AG04450 (cell line): ENCODE measurements around the gene GALNT2. TPM values are rescaled to one million over a fixed set of nuclear protein-coding genes. Genes with fewer than 3 reads are reported as not detected.

ENCODE experiments used
- CTCF ChIA-PET: fragments of 300-600, 350-600 bp; formaldehyde crosslinking; extraction: SDS; loops from one replicate; lab custom pipeline; 2022; ENCODE audit warnings: antibody characterized with exemption, inconsistent platforms; lab: Charles Lee
- POLR2A ChIA-PET: fragments of 350-600 bp; formaldehyde crosslinking; extraction: SDS; loops from one replicate; lab custom pipeline; 2021; ENCODE audit warnings: antibody characterized with exemption, inconsistent platforms; lab: Yijun Ruan, JAX
- DNase-seq: peaks from one replicate; pipeline ENCODE4 v3.0.0-alpha.2; 2011; ENCODE audit warnings: low read depth, low spot score
- H3K27ac ChIP-seq: one replicate; pipeline ENCODE4 v1.5.1; 2012; ENCODE audit warnings: low read depth, low read length, control low read depth
- H3K27me3 ChIP-seq: one replicate; pipeline ENCODE4 v1.6.0; 2012; ENCODE audit warnings: low read length; ENCODE audit not compliant: control insufficient read depth, insufficient read depth
- H3K4me3 ChIP-seq: 2 replicates; pipeline ENCODE4 v1.5.1; 2011; ENCODE audit warnings: mild to moderate bottlenecking, low read depth, low read length, control low read depth
- H3K9me3 ChIP-seq: 2 replicates; pipeline ENCODE4 v1.5.1; 2012; ENCODE audit warnings: low read length; ENCODE audit not compliant: control insufficient read depth, insufficient read depth
- polyA plus RNA-seq: library from polyadenylated mRNA; depleted of rRNA; stranded (reverse); fragments of >200 nt; gene quantifications from 2 replicates; pipeline ENCODE4 v1.2.3, GENCODE V29; 2011
- TF ChIP-seq, protein P1 (sequence below): IDR thresholded peaks from 2 replicates; pipeline ENCODE4 v1.5.1; 2011; ENCODE audit warnings: low read depth, low read length, control low read depth, inconsistent platforms

Gene GALNT2
- polyA plus RNA-seq, 1 experiment = 121 TPM

DNA sequence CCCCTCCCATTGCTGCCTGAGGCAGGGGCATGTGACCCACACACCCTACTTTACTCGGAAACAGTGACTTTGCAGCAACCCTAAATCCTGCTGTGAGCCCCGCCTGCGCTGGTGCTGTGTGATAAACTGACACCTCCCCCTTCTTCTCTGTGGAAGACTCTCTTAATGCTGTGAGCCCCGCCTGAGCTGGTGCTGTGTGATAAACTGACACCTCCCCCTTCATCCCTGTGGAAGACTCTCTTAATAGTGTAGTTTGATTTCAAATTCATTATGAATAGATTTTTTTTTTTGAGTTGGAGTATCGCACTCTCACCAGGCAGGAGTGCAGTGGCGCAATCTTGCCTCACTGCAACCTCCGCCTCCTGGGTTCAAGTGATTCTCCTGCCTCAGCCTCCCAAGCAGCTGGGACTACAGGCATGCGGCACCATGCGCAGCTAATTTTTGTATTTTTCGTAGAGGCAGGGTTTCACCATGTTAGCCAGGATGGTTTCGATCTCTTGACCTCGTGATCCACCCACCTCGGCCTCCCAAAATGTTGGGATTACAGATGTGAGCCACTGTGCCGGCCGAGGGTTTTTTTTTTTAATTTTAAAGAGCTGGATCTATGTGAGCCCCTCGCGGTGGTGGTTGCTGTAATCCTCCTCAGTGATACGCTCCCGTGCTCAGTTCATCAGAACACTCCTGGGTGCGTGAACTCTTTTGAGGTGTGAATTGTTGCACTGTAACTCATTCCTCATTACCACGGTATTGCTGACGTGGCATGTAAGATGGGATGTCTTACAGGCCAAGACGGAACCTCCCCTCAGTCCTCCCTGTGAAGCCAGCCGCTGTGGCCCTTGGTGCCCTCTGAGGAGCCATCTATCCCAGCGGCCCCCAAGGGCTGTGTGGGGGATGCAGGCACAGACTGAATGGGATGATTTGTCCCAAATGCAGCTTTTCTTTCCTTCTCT lies 60.3 kb downstream of the GALNT2 start:
- POLR2A ChIA-PET = no interaction called here
- TF ChIP-seq, protein P1, sequence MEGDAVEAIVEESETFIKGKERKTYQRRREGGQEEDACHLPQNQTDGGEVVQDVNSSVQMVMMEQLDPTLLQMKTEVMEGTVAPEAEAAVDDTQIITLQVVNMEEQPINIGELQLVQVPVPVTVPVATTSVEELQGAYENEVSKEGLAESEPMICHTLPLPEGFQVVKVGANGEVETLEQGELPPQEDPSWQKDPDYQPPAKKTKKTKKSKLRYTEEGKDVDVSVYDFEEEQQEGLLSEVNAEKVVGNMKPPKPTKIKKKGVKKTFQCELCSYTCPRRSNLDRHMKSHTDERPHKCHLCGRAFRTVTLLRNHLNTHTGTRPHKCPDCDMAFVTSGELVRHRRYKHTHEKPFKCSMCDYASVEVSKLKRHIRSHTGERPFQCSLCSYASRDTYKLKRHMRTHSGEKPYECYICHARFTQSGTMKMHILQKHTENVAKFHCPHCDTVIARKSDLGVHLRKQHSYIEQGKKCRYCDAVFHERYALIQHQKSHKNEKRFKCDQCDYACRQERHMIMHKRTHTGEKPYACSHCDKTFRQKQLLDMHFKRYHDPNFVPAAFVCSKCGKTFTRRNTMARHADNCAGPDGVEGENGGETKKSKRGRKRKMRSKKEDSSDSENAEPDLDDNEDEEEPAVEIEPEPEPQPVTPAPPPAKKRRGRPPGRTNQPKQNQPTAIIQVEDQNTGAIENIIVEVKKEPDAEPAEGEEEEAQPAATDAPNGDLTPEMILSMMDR = no peak
- Histone ChIP-seq H3K27ac (no peak overlapping the region), H3K4me3 (no peak overlapping the region), H3K9me3 (no peaks in the 10 kb centered on the region), H3K27me3 (no peaks in the 10 kb centered on the region)
- CTCF ChIA-PET = no interaction called here
- no peak for DNase-seq

DNA sequence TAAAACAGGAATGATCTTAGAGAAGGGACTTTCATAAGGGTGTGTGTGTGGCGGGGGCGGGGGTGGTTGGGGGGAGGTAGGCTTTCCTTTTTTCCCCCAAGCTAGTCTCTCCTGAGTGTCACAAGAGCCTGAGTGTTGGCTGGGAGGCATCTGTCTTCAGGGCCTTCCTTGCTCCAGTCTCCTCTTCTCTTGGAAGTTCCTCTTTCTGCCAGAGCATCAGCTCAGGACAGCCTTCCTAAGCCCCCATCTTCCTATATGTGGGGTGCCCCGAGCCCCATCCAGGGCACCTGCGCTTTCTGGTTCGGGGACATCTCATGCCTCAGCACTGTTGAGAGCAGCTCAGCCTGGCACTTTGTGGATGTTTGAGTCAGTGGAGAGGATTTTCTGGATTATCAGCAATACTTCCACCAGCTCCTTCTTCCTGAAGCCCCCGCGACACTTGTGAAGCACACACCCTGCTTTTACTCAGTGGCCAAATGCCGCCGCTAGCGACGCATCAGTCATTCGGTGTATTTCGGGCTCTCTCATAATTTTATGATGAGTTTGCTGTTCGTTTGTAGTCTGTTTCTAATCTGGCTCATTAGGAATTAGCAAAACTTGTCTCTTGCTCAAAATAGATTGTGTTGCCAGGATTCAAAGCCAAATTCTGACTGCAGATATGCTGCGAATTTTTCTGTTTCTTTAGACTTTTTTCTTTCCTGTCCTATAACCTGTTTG lies 61.7 kb downstream of the GALNT2 start:
- no peak overlapping the region for H3K4me3 ChIP-seq
- no peak overlapping the region for H3K27ac ChIP-seq
- CTCF ChIA-PET = no interaction called here
- POLR2A ChIA-PET = no interaction called here
- H3K9me3 ChIP-seq = no peaks in the 10 kb centered on the region
- H3K27me3 ChIP-seq = no peaks in the 10 kb centered on the region
- DNase-seq = no peak
- TF ChIP-seq, protein P1 = no peak

DNA sequence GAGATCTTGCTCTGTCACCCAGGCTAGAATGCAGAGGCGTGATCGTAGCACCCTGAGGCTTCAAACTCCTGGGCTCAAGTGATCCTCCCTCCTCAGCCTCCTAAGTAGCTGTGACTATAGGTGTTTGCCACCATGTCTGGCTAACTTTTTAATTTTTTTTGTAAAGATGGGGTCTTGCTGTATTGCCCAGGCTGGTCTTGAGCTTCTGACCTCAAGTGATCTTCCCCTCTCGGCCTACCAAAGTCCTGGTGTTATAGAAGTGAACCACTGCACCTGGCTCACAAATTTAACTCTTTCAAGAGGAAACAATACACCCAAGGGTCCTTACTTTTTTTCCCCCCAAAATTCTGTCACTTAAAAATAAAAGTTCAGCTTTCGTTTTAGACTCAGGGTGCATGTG lies 62.3 kb downstream of the GALNT2 start:
- no peak for DNase-seq
- Histone ChIP-seq H3K27ac (no peak overlapping the region), H3K4me3 (no peak overlapping the region), H3K27me3 (no peaks in the 10 kb centered on the region), H3K9me3 (no peaks in the 10 kb centered on the region)
- TF ChIP-seq, protein P1 = no peak
- ChIA-PET CTCF (no interaction called here), POLR2A (no interaction called here)

DNA sequence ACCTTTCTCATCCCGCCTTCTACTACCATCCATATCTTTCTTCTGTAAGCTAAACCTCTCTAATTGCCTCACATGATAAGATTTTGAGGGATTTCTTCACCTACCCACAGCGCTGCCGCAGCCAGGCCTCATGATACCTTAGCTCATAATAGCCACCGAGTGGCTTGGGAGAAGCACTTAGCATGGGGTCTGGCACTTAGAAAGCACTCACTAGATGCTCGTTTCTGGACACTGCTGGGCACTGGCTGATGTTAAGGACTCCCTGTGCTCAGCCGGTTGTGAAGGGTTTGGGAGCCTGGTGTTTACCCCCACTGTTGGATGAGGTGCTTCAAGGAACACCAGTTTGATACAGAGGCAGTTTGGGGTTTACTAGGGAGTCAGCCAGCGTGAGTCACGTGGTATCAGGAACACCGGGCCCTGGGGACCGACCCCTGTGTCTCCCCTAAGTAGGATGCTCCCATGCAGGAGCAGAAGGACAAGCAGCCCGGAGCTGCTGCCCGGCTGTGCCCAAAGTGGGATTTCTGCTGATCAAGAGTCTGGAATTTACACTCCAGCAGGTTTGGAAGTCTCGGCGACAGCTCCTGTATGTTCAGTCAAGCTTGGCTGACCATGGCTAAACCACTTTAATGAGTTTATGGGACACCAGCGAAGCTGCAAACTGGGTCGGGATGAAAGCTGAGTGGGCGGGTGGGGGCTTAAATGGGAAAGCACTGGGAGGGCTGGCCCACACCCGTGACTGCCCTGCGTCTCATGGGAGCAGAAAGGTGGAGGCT lies 63.3 kb downstream of the GALNT2 start:
- Histone ChIP-seq H3K4me3 (no peak overlapping the region), H3K27me3 (no peaks in the 10 kb centered on the region), H3K27ac (no peak overlapping the region), H3K9me3 (no peaks in the 10 kb centered on the region)
- TF ChIP-seq, protein P1 = no peak
- no peak for DNase-seq
- CTCF ChIA-PET = no interaction called here
- POLR2A ChIA-PET = no interaction called here
